Erythroblast (primary cell): ENCODE data around the gene MAP4K2.

ENCODE experiments used
- GATA1 ChIP-seq: IDR thresholded peaks from 2 replicates; pipeline ENCODE4 v1.6.1; 2011; ENCODE audit warnings: low read depth, mild to moderate bottlenecking, control low read depth, low read length, moderate library complexity
- POLR2A ChIP-seq: IDR thresholded peaks from 2 replicates; pipeline ENCODE4 v1.6.1; 2011; ENCODE audit warnings: mild to moderate bottlenecking, low read length

GRCh38 chr11:64778473-64779298 is 24.3 kb downstream of the MAP4K2 start, which contains the start of gene SF1:
- TF ChIP-seq POLR2A, result peak; percentile 85
- no peak for TF ChIP-seq GATA1
